ENCODE data around the gene RCBTB1.
"Not testable (repeated sequence)": the region's sequence is repeated elsewhere in the genome, so short reads cannot be mapped to it uniquely, and the experiment has no call there.

DNA sequence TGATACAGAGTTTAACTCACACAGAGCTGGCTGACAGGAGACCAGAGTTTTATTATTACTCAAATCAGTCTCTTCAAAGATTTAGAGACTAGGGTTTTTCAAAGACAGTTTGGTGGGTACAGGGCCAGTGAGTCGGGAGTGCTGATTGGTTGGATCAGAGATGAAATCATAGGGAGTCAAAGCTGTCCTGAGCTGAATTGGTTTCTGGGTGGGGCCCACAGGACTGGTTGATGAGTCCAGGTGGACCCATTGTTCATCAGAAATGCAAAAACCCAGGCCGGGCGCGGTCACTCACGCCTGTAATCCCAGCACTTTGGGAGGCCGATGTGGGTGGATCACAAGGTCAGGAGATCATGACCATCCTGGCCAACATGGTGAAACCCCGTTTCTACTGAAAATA, 17.3 kb upstream of the RCBTB1 start:
- TF ChIP-seq, protein P1, sequence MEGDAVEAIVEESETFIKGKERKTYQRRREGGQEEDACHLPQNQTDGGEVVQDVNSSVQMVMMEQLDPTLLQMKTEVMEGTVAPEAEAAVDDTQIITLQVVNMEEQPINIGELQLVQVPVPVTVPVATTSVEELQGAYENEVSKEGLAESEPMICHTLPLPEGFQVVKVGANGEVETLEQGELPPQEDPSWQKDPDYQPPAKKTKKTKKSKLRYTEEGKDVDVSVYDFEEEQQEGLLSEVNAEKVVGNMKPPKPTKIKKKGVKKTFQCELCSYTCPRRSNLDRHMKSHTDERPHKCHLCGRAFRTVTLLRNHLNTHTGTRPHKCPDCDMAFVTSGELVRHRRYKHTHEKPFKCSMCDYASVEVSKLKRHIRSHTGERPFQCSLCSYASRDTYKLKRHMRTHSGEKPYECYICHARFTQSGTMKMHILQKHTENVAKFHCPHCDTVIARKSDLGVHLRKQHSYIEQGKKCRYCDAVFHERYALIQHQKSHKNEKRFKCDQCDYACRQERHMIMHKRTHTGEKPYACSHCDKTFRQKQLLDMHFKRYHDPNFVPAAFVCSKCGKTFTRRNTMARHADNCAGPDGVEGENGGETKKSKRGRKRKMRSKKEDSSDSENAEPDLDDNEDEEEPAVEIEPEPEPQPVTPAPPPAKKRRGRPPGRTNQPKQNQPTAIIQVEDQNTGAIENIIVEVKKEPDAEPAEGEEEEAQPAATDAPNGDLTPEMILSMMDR (IDR thresholded peaks at IDR 0.05) = not testable (repeated sequence)
- not testable (repeated sequence) for TF ChIP-seq POLR2AphosphoS5 (IDR thresholded peaks at IDR 0.05; ENCODE audit: insufficient read depth in 1 of 2, low read depth in 1 of 2)
